GM23338 (cell line): ENCODE data around the gene UCP3. TPM values are rescaled to one million over a fixed set of nuclear protein-coding genes. Genes with fewer than 3 reads are reported as not detected.

Experiments used
- ATAC-seq: fragments of 200-7000 bp; cut with Tn5 transposase; 3 replicates; pipeline ENCODE4 v1.9.1; 2020
- DNase-seq: peaks from one replicate; pipeline ENCODE4 v3.0.0-alpha.2; 2015; ENCODE audit warnings: low spot score
- H2AFZ ChIP-seq: fragments of 200-600 bp; sonication (generic); 2 replicates; pipeline ENCODE4 v1.8.0; 2016; ENCODE audit warnings: antibody characterized with exemption, mild to moderate bottlenecking, moderate library complexity
- H3F3A ChIP-seq: fragments of 200-600 bp; sonication (generic); replicated peaks from 2 replicates; pipeline ENCODE4 v1.8.0; 2017; ENCODE audit warnings: antibody characterized with exemption, mixed run types, low read depth
- H3K27ac ChIP-seq: fragments of 200-600 bp; sonication (generic); 2 replicates; pipeline ENCODE4 v1.6.1; 2016; ENCODE audit warnings: low read depth
- H3K27me3 ChIP-seq: fragments of 200-600 bp; sonication (generic); 2 replicates; pipeline ENCODE4 v1.8.0; 2016; ENCODE audit warnings: mild to moderate bottlenecking, mixed run types, moderate library complexity; ENCODE audit not compliant: insufficient read depth
- H3K36me3 ChIP-seq: fragments of 200-600 bp; sonication (generic); 2 replicates; pipeline ENCODE4 v1.8.0; 2016; ENCODE audit warnings: mild to moderate bottlenecking; ENCODE audit not compliant: insufficient read depth
- H3K4me1 ChIP-seq: fragments of 200-600 bp; sonication (generic); 2 replicates; pipeline ENCODE4 v1.8.0; 2016; ENCODE audit warnings: mild to moderate bottlenecking, moderate library complexity; ENCODE audit not compliant: insufficient read depth
- H3K4me2 ChIP-seq: fragments of 200-600 bp; sonication (generic); 2 replicates; pipeline ENCODE4 v1.7.1; 2017; ENCODE audit warnings: mixed run types
- H3K4me3 ChIP-seq: fragments of 200-600 bp; sonication (generic); 2 replicates; pipeline ENCODE4 v1.6.1; 2016; ENCODE audit warnings: mixed run types
- H3K79me2 ChIP-seq: fragments of 200-600 bp; sonication (generic); replicated peaks from 2 replicates; pipeline ENCODE4 v1.8.0; 2017; ENCODE audit warnings: mild to moderate bottlenecking; ENCODE audit not compliant: insufficient read depth
- H3K9me2 ChIP-seq: fragments of 200-600 bp; sonication (generic); 2 replicates; pipeline ENCODE4 v1.8.0; 2017; ENCODE audit not compliant: insufficient read depth
- H4K20me1 ChIP-seq: fragments of 200-600 bp; sonication (generic); replicated peaks from 2 replicates; pipeline ENCODE4 v1.8.0; 2017; ENCODE audit warnings: mild to moderate bottlenecking; ENCODE audit not compliant: insufficient read depth
- H3K27ac Mint-ChIP-seq: 2 replicates; pipeline ENCODE4 v1.8.0; 2020; ENCODE audit warnings: inconsistent platforms, mild to moderate bottlenecking, moderate library complexity, mixed read lengths
- H3K27me3 Mint-ChIP-seq: 3 replicates; pipeline ENCODE4 v1.8.0; 2022; ENCODE audit warnings: low read depth, mild to moderate bottlenecking, moderate library complexity, mixed read lengths, inconsistent platforms; ENCODE audit not compliant: insufficient read depth, poor library complexity
- H3K36me3 Mint-ChIP-seq: 3 replicates; pipeline ENCODE4 v1.8.0; 2021; ENCODE audit warnings: low read depth, mild to moderate bottlenecking, inconsistent platforms, moderate library complexity, mixed read lengths
- H3K4me1 Mint-ChIP-seq: 3 replicates; pipeline ENCODE4 v1.8.0; 2020; ENCODE audit warnings: mild to moderate bottlenecking, inconsistent platforms, mixed read lengths
- H3K4me3 Mint-ChIP-seq: 3 replicates; pipeline ENCODE4 v1.8.0; 2021; ENCODE audit warnings: moderate library complexity, mild to moderate bottlenecking, inconsistent platforms, mixed read lengths
- H3K9me3 Mint-ChIP-seq: 3 replicates; pipeline ENCODE4 v1.8.0; 2020; ENCODE audit warnings: moderate library complexity, mild to moderate bottlenecking, inconsistent platforms, mixed read lengths
- CREB1 ChIP-seq: fragments of 250-450 bp; sonication (Bioruptor Pico); IDR thresholded peaks from 2 replicates; pipeline ENCODE4 v1.5.0; 2020; ENCODE audit warnings: low read depth, mild to moderate bottlenecking, moderate library complexity
- CTCF ChIP-seq, 2 experiments: fragments of 200-600 bp in 1 of 2; sonication (generic) in 1 of 2; conservative IDR thresholded peaks; 2 replicates each; pipeline versions ENCODE4 v1.5.1 to v1.6.1; 2016 to 2017; ENCODE audit warnings: antibody characterized with exemption in 2 of 2, low read depth in 2 of 2, mild to moderate bottlenecking in 2 of 2, moderate library complexity in 1 of 2
- ETS1 ChIP-seq: IDR thresholded peaks from 2 replicates; pipeline ENCODE4 v1.6.1; 2016; ENCODE audit warnings: antibody characterized with exemption
- EZH2 ChIP-seq: fragments of 200-600 bp; sonication (generic); IDR thresholded peaks from one replicate; pipeline ENCODE4 v1.8.0; 2017; ENCODE audit warnings: antibody characterized with exemption, mild to moderate bottlenecking, low read depth; ENCODE audit not compliant: unreplicated experiment
- EZH2phosphoT487 ChIP-seq: fragments of 200-600 bp; sonication (generic); IDR thresholded peaks from one replicate; pipeline ENCODE4 v1.8.1; 2018; ENCODE audit warnings: antibody characterized with exemption; ENCODE audit not compliant: unreplicated experiment
- JUNB ChIP-seq: IDR thresholded peaks from one replicate; pipeline ENCODE4 v1.6.1; 2016; ENCODE audit warnings: antibody characterized with exemption; ENCODE audit not compliant: unreplicated experiment
- NANOG ChIP-seq: IDR thresholded peaks from 2 replicates; pipeline ENCODE4 v1.6.1; 2016; ENCODE audit warnings: antibody characterized with exemption, borderline replicate concordance
- POLR2AphosphoS5 ChIP-seq: IDR thresholded peaks from 2 replicates; pipeline ENCODE4 v1.6.1; 2016; ENCODE audit warnings: antibody characterized with exemption, low read depth
- REST ChIP-seq: IDR thresholded peaks from one replicate; pipeline ENCODE4 v1.6.1; 2018; ENCODE audit warnings: antibody characterized with exemption; ENCODE audit not compliant: unreplicated experiment
- STAT1 ChIP-seq: IDR thresholded peaks from one replicate; pipeline ENCODE4 v1.6.1; 2016; ENCODE audit warnings: antibody characterized with exemption; ENCODE audit not compliant: unreplicated experiment
- ZNF114 ChIP-seq: fragments of 250-450 bp; sonication (Bioruptor Pico); IDR thresholded peaks from 2 replicates; pipeline ENCODE4 v1.5.0; 2020; ENCODE audit warnings: mild to moderate bottlenecking, moderate library complexity
- ZNF331 ChIP-seq: fragments of 250-450 bp; sonication (Bioruptor Pico); IDR thresholded peaks from 2 replicates; pipeline ENCODE4 v1.5.0; 2020; ENCODE audit warnings: low read depth, mild to moderate bottlenecking, moderate library complexity
- ZNF462 ChIP-seq: fragments of 250-450 bp; sonication (Bioruptor Pico); IDR thresholded peaks from 2 replicates; pipeline ENCODE4 v1.5.0; 2020; ENCODE audit warnings: mild to moderate bottlenecking, moderate library complexity
- polyA plus RNA-seq: library from polyadenylated mRNA; unstranded; fragments of >200 nt; fragmentation: Nextera tagmentation; extraction: Ambion mirVana; gene quantifications from 2 replicates; pipeline ENCODE4 v1.2.1, GENCODE V29; 2016
- total RNA-seq: library from RNA; depleted of rRNA; stranded (reverse); fragments of >200 nt; shearing (Covaris generic); gene quantifications from 2 replicates; pipeline ENCODE4 v1.2.3, GENCODE V29; 2014

UCP3 gene
- total and polyA plus RNA-seq, 2 experiments from 2014 or later: 0.21 to 0.40 TPM

GRCh38 chr11:74024261-74025029 lies 15.6 kb upstream of the UCP3 start:
- Histone ChIP-seq H2AFZ (no peak overlapping the region), H3F3A (no peaks in the 10 kb centered on the region), H3K79me2 (no peaks in the 10 kb centered on the region), H3K27me3 (no peaks in the 10 kb centered on the region), H3K36me3 (no peaks in the 10 kb centered on the region; the same call in 1 of the 2 replicates), H3K27ac (no peak overlapping the region), H3K4me3 (no peak overlapping the region), H4K20me1 (no peaks in the 10 kb centered on the region), H3K4me2 (no peak overlapping the region), H3K9me2 (0 out of 2 replicates have a peak, but pooled peaks cover 3% of the 10 kb centered on the region), H3K4me1 (no peaks in the 10 kb centered on the region)
- no peak for ATAC-seq
- no peak for DNase-seq
- TF ChIP-seq JUNB: no peak
- TF ChIP-seq CREB1: no peak
- no peak for TF ChIP-seq NANOG
- TF ChIP-seq CTCF (conservative IDR thresholded peaks at IDR 0.05; ENCODE audit: low read depth in 2 of 2): no peak
- no peak for TF ChIP-seq ZNF114
- no peak for TF ChIP-seq STAT1
- no peak for TF ChIP-seq REST
- no peak for TF ChIP-seq EZH2phosphoT487
- no peak for TF ChIP-seq EZH2
- TF ChIP-seq ZNF331 (CRISPR knock-in tag): no peak
- TF ChIP-seq POLR2AphosphoS5: no peak
- TF ChIP-seq ETS1: no peak
- TF ChIP-seq ZNF462: no peak
- H3K4me1 Mint-ChIP-seq: peaks cover 7% of the 10 kb centered on the region
- no peaks in the 10 kb centered on the region for H3K9me3 Mint-ChIP-seq
- H3K36me3 Mint-ChIP-seq: peaks cover 3% of the 10 kb centered on the region; the same call in 2 of the 3 replicates
- H3K27me3 Mint-ChIP-seq: peaks cover 5% of the 10 kb centered on the region
- no peak overlapping the region for H3K4me3 Mint-ChIP-seq
- no peak overlapping the region for H3K27ac Mint-ChIP-seq
